Measurements from ENCODE around the gene GPA33. TPM values are rescaled to one million over a fixed set of nuclear protein-coding genes. Genes with fewer than 3 reads are reported as not detected.

The GPA33 gene
- polyA plus RNA-seq, 2 of the 4 experiments (the other 2 are of a cell fraction): not detected

DNA sequence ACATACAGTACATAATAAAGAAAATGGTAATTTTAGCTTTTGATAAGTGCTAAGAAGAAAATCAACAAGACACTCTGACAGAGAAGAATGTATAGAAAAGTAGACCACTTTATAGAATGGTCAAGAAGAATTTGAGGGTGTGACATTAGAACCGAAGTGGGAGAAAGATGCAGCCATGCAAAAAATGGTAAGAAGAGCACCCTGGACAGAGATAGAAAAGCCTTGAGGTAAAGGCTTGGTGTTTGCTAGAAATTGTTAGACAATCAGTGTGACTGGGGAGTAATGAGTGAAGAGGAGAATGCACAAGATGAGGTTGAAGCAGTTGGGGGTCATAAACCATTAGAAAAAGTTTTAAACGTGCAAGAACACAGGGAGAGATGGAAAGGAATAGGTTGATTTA lies 77.6 kb downstream of the GPA33 start (continued):
- TF ChIP-seq, protein P1, sequence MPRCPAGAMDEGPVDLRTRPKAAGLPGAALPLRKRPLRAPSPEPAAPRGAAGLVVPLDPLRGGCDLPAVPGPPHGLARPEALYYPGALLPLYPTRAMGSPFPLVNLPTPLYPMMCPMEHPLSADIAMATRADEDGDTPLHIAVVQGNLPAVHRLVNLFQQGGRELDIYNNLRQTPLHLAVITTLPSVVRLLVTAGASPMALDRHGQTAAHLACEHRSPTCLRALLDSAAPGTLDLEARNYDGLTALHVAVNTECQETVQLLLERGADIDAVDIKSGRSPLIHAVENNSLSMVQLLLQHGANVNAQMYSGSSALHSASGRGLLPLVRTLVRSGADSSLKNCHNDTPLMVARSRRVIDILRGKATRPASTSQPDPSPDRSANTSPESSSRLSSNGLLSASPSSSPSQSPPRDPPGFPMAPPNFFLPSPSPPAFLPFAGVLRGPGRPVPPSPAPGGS (IDR thresholded peaks at IDR 0.05): no peak

DNA sequence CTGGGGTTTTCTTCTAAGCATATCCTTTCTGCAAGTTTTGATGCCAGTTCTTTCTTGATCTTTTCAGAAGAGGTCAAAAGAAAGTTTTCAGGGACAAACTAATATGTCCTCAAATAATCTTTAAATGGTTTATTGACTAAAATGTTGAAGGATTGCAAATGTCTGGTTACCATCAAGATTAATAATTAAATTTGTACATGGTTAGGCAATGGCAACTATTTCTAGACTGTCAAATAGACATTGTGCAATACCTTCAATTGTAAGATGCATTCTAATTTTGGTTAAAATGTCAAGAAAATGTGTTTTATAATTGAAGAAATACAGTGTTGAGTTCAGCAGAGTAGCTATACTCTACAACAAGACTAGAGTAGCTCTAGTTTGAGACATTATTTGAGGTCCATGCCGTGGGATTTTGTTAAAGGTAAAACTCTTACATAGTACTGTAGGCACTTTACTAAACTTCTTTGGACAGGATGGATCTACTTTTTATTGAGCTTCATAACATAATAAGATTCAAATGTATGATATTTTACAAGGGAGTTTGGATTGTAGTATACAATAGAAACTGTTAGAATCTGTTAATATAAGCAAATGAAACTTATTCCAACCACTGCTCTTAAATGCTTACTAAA lies 78.5 kb downstream of the GPA33 start:
- POLR2A ChIA-PET: no interaction called here

DNA sequence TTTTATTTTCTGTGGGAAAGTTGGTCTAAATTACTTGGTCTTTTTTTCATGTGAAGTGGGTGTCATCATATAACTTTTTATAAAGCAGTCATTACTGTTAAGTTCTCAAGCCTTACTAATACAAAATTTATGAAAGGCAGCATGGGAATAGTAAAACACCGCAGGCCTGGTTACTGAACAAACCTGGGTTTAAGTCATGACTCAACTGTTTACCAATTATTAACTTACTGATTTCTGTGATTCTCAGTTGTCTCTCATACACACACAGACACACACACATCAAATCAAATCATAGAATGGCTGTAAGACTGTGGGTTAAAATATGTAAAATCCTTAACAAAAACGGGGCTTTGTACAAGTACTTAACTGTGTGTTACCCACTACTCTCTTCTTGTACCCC lies 86.5 kb downstream of the GPA33 start:
- H3K4me1 ChIP-seq: no peaks in the 10 kb centered on the region
- H3K9me3 ChIP-seq: peaks cover 5% of the 10 kb centered on the region; the same call in 1 of the 3 replicates
- CTCF ChIA-PET: no interaction called here
- no peak overlapping the region for H3K4me3 ChIP-seq
- no peak for TF ChIP-seq BHLHE40 (IDR thresholded peaks at IDR 0.05; ENCODE audit: low read depth, low read length)
- TF ChIP-seq HOXA7 (CRISPR knock-in tag; IDR thresholded peaks at IDR 0.05): no peak
- TF ChIP-seq SMC3 (IDR thresholded peaks at IDR 0.05): no peak
- no peak for TF ChIP-seq EHMT2 (IDR thresholded peaks at IDR 0.05; ENCODE audit: low read depth)
- TF ChIP-seq, protein P2, sequence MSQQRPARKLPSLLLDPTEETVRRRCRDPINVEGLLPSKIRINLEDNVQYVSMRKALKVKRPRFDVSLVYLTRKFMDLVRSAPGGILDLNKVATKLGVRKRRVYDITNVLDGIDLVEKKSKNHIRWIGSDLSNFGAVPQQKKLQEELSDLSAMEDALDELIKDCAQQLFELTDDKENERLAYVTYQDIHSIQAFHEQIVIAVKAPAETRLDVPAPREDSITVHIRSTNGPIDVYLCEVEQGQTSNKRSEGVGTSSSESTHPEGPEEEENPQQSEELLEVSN (IDR thresholded peaks at IDR 0.05; ENCODE audit: borderline replicate concordance, low read depth): no peak
- TF ChIP-seq ZNF302 (CRISPR knock-in tag; IDR thresholded peaks at IDR 0.05): no peak
- TF ChIP-seq, protein P3, sequence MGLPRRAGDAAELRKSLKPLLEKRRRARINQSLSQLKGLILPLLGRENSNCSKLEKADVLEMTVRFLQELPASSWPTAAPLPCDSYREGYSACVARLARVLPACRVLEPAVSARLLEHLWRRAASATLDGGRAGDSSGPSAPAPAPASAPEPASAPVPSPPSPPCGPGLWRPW (IDR thresholded peaks at IDR 0.05): no peak
- no peak for TF ChIP-seq RCOR1 (IDR thresholded peaks at IDR 0.05; ENCODE audit: low read depth, low read length)
- no peak for TF ChIP-seq JUN (IDR thresholded peaks at IDR 0.05)
- no peak for FAIRE-seq
- no peak overlapping the region for H3K27ac ChIP-seq
- no peak for ATAC-seq
- WGBS (ENCODE audit: missing lambda C conversion rate): 11% methylated on average over 2 of the region's 2 CpGs
- H3K4me2 ChIP-seq: no peak overlapping the region
- DNase-seq (ENCODE audit: low read depth in 1 of 2, low spot score in 1 of 2): no peak
- POLR2A ChIA-PET: no interaction called here

More for the DNA sequence above, 78.5 kb downstream of the GPA33 start:
- no peaks in the 10 kb centered on the region for H3K9me3 ChIP-seq
- FAIRE-seq: no peak
- H3K4me2 ChIP-seq: no peak overlapping the region
- ATAC-seq: no peak
- DNase-seq (ENCODE audit: low read depth in 1 of 2, low spot score in 1 of 2): no peak
- 2% methylated on average over 1 of the region's 1 CpG for WGBS (ENCODE audit: missing lambda C conversion rate)
- TF ChIP-seq EHMT2 (IDR thresholded peaks at IDR 0.05; ENCODE audit: low read depth): no peak
- no peak for TF ChIP-seq EHF (CRISPR knock-in tag; IDR thresholded peaks at IDR 0.05)
- TF ChIP-seq, protein P4, sequence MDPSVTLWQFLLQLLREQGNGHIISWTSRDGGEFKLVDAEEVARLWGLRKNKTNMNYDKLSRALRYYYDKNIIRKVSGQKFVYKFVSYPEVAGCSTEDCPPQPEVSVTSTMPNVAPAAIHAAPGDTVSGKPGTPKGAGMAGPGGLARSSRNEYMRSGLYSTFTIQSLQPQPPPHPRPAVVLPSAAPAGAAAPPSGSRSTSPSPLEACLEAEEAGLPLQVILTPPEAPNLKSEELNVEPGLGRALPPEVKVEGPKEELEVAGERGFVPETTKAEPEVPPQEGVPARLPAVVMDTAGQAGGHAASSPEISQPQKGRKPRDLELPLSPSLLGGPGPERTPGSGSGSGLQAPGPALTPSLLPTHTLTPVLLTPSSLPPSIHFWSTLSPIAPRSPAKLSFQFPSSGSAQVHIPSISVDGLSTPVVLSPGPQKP (IDR thresholded peaks at IDR 0.05; ENCODE audit: low read depth, low read length): no peak
- no peak for TF ChIP-seq POLR2AphosphoS2 (conservative IDR thresholded peaks at IDR 0.05; ENCODE audit: low read length)
- no peak for TF ChIP-seq CBX8 (IDR thresholded peaks at IDR 0.05)
- TF ChIP-seq RARB (CRISPR knock-in tag; IDR thresholded peaks at IDR 0.05): no peak
- no peak for TF ChIP-seq ZFP36 (IDR thresholded peaks at IDR 0.05; ENCODE audit: borderline replicate concordance, partially characterized antibody)
- no peak for TF ChIP-seq CHD4 (IDR thresholded peaks at IDR 0.05; ENCODE audit: borderline replicate concordance)
- TF ChIP-seq TP53 (CRISPR knock-in tag; IDR thresholded peaks at IDR 0.05): no peak
- no peak for TF ChIP-seq POLR2A (IDR thresholded peaks at IDR 0.05; ENCODE audit: low read length)
- H3K4me1 ChIP-seq: no peaks in the 10 kb centered on the region
- no peak overlapping the region for H3K4me3 ChIP-seq
- no peak overlapping the region for H3K27ac ChIP-seq
- CTCF ChIA-PET: interaction anchor here (0.8 to 1.5 kb wide), 2 partner anchors 11 to 48 kb away, joined by 3 to 4 read pairs; no protein-coding TSS in a partner anchor

Small RNAs within 50 kb of the gene (small RNA-seq; reads per million reads assigned to genes)
- gene RNA5SP65: 0.16 to 32.6 (median 1.2) reads per million in 6 experiments

Other genes starting within 250 kb of the GPA33 start
- 22.4 and 25.6 TPM in 2 replicates for gene TADA1, start 214.1 kb downstream of the GPA33 start, polyA plus RNA-seq (2011; rRNA removed)
- 10.5 to 13.0 TPM (median 11.4 TPM) in 3 replicates for gene TADA1, start 214.1 kb downstream of the GPA33 start, polyA plus RNA-seq (2017; fragmentation: RNase III; extraction: RNeasy Plus Mini Kit Qiagen cat#74134 plus additional on column Dnase treatment)
- 0.04 TPM in 2 replicates for gene ILDR2, start 114.8 kb downstream of the GPA33 start, polyA plus RNA-seq (2011; rRNA removed)
- 0.03 TPM in 1 of 3 replicates, not detected in the others for gene ILDR2, start 114.8 kb downstream of the GPA33 start, polyA plus RNA-seq (2017; fragmentation: RNase III; extraction: RNeasy Plus Mini Kit Qiagen cat#74134 plus additional on column Dnase treatment)
- gene MAEL, start 101.1 kb downstream of the GPA33 start, polyA plus RNA-seq (2011; rRNA removed): not detected in 2 replicates
- gene MAEL, start 101.1 kb downstream of the GPA33 start, polyA plus RNA-seq (2017; fragmentation: RNase III; extraction: RNeasy Plus Mini Kit Qiagen cat#74134 plus additional on column Dnase treatment): not detected in 3 replicates
- gene STYXL2, start 3.7 kb upstream of the GPA33 start, polyA plus RNA-seq (2011; rRNA removed): not detected in 2 replicates
- not detected in 3 replicates for gene STYXL2, start 3.7 kb upstream of the GPA33 start, polyA plus RNA-seq (2017; fragmentation: RNase III; extraction: RNeasy Plus Mini Kit Qiagen cat#74134 plus additional on column Dnase treatment)
- gene POU2F1, start 130.5 kb upstream of the GPA33 start, polyA plus RNA-seq (2011; rRNA removed): 9.4 and 10.5 TPM in 2 replicates
- 2.6 to 3.2 TPM (median 2.9 TPM) in 3 replicates for gene POU2F1, start 130.5 kb upstream of the GPA33 start, polyA plus RNA-seq (2017; fragmentation: RNase III; extraction: RNeasy Plus Mini Kit Qiagen cat#74134 plus additional on column Dnase treatment)